ENCODE data around the gene CHMP3.
"Not testable (repeated sequence)": the region's sequence is repeated elsewhere in the genome, so short reads cannot be mapped to it uniquely, and the experiment has no call there.

- TF ChIP-seq HDAC6 (IDR thresholded peaks at IDR 0.05; ENCODE audit: low read depth, low read length); CTCF (IDR thresholded peaks at IDR 0.05; ENCODE audit: control extremely low read depth in 1 of 3, insufficient read depth in 1 of 3, low read depth in 1 of 3, low read length in 3 of 3); MAX (IDR thresholded peaks at IDR 0.05); ATF3 (IDR thresholded peaks at IDR 0.05; ENCODE audit: insufficient read depth, low read depth, low read length); RAD21 (IDR thresholded peaks at IDR 0.05 in 1 of 2, conservative IDR thresholded peaks at IDR 0.05 in 1 of 2; ENCODE audit: low read depth in 2 of 2, low read length in 2 of 2); RFX5 (IDR thresholded peaks at IDR 0.05; ENCODE audit: borderline replicate concordance, low read depth, low read length); GTF2F1 (IDR thresholded peaks at IDR 0.05; ENCODE audit: borderline replicate concordance, low read depth, low read length); EZH2 (IDR thresholded peaks at IDR 0.05; ENCODE audit: low read depth, low read length, severe bottlenecking): not testable (repeated sequence)
Observed at GRCh38 chr2:86589701-86590100, 26.5 kb upstream of the CHMP3 start.

Data from H1 (cell line).